Tibial artery (tissue), 4 donors: ENCODE results near the gene CLOCK.

Source experiments
- DNase-seq, 2 donors: peaks; one replicate each; pipeline ENCODE4 v3.0.0-alpha.2; 2019
- H3K27ac ChIP-seq, 2 donors: fragments of 200-600 bp; sonication (generic) in 1 of 2; 1 replicate in 1 of 2; 2 replicates in 1 of 2; pipeline ENCODE4 v1.5.1; 2018 to 2019; ENCODE audit warnings: mild to moderate bottlenecking in 1 of 2
- H3K27me3 ChIP-seq, 2 donors: fragments of 200-600 bp; sonication (generic) in 1 of 2; one replicate each; pipeline versions ENCODE4 v1.5.1 to v1.6.0; 2016 to 2019
- H3K36me3 ChIP-seq, 3 donors: fragments of 200-600 bp; sonication (generic) in 2 of 3; one replicate each; pipeline ENCODE4 v1.5.1; 2016 to 2019; ENCODE audit warnings: mild to moderate bottlenecking in 2 of 3
- H3K4me1 ChIP-seq, 4 donors: fragments of 200-600 bp; sonication (generic) in 2 of 4; 1 replicate in 3 of 4; 2 replicates in 1 of 4; pipeline ENCODE4 v1.5.1; 2016 to 2019
- H3K4me3 ChIP-seq, 2 donors: fragments of 200-600 bp; sonication (generic) in 1 of 2; 1 replicate in 1 of 2; 2 replicates in 1 of 2; pipeline ENCODE4 v1.5.1; 2018 to 2019; ENCODE audit warnings: mild to moderate bottlenecking in 2 of 2
- H3K9me3 ChIP-seq, 3 donors: fragments of 200-600 bp; sonication (generic) in 1 of 3; one replicate each; pipeline ENCODE4 v1.5.1; 2016 to 2019
- intact Hi-C: fragments of 100-400 bp; cut with DNase I; formaldehyde crosslinking; loops from one replicate; pipeline ENCODE4 v1.15.0; 2023; ENCODE audit warnings: low total_unique reads
- TF ChIP-seq, protein P1 (sequence below), 2 experiments: fragments of 200-600 bp in 1 of 2; fragments of 450-650 bp in 1 of 2; IDR thresholded peaks; one replicate each; pipeline ENCODE4 v1.5.1; 2017 to 2019; ENCODE audit warnings: antibody characterized with exemption in 2 of 2, mild to moderate bottlenecking in 1 of 2, moderate library complexity in 1 of 2

Gene CLOCK

DNA sequence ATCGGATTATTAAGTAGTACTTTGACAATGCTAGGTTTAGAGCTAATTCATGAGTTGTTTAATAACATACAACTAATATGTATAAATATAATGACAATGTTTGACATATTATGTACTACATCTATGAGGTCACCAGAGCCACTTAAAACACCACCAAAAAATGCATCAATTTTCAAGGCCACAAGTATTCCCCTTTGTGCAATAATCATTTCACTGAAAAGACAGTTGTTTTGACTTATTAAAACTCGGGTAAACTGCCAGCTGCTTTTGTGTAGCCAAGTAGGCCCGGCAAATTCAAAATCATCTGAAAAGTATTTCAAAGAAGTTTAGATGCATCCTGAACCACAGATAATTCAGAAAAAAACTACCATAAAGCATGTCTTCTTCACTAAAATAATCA is 48.7 kb downstream of the CLOCK start:
- H3K9me3 ChIP-seq, result no peaks in the 10 kb centered on the region
- peaks cover 0 to 17% (median 8%) of the 10 kb centered on the region in 3 donors for H3K36me3 ChIP-seq
- H3K27me3 ChIP-seq, result no peaks in the 10 kb centered on the region
- H3K27ac ChIP-seq, result no peak overlapping the region
- H3K4me1 ChIP-seq, result no peaks in the 10 kb centered on the region
- no peak overlapping the region for H3K4me3 ChIP-seq
- TF ChIP-seq, protein P1, sequence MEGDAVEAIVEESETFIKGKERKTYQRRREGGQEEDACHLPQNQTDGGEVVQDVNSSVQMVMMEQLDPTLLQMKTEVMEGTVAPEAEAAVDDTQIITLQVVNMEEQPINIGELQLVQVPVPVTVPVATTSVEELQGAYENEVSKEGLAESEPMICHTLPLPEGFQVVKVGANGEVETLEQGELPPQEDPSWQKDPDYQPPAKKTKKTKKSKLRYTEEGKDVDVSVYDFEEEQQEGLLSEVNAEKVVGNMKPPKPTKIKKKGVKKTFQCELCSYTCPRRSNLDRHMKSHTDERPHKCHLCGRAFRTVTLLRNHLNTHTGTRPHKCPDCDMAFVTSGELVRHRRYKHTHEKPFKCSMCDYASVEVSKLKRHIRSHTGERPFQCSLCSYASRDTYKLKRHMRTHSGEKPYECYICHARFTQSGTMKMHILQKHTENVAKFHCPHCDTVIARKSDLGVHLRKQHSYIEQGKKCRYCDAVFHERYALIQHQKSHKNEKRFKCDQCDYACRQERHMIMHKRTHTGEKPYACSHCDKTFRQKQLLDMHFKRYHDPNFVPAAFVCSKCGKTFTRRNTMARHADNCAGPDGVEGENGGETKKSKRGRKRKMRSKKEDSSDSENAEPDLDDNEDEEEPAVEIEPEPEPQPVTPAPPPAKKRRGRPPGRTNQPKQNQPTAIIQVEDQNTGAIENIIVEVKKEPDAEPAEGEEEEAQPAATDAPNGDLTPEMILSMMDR (IDR thresholded peaks at IDR 0.05), result no peak
- DNase-seq, result no peak
- intact Hi-C loops, result no loop called here

DNA sequence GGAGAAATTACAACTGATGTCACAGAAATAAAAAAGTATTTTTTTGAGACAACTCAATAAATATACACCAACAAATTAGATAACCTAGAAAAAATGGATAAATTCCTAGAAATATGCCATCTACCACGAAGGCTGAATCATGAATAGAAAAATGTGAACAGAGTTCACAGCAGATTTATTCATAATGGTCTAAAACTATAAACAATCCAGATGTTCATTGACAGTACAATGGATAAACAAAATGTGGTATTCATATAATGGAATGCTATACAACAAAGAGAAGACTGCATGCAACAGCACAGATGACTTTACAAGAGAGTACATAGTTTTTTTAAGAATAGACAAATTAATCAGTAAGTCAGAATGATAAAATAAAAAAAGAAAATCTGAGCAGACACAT is 55.2 kb downstream of the CLOCK start:
- H3K4me3 ChIP-seq, result no peak overlapping the region
- H3K36me3 ChIP-seq, result peaks cover 10 to 33% (median 32%) of the 10 kb centered on the region in 3 donors
- DNase-seq, result no peak
- no peaks in the 10 kb centered on the region for H3K9me3 ChIP-seq
- H3K27me3 ChIP-seq, result no peaks in the 10 kb centered on the region
- TF ChIP-seq, protein P1 (IDR thresholded peaks at IDR 0.05), result no peak
- H3K27ac ChIP-seq, result no peak overlapping the region
- H3K4me1 ChIP-seq, result no peaks in the 10 kb centered on the region
- intact Hi-C loops, result no loop called here

DNA sequence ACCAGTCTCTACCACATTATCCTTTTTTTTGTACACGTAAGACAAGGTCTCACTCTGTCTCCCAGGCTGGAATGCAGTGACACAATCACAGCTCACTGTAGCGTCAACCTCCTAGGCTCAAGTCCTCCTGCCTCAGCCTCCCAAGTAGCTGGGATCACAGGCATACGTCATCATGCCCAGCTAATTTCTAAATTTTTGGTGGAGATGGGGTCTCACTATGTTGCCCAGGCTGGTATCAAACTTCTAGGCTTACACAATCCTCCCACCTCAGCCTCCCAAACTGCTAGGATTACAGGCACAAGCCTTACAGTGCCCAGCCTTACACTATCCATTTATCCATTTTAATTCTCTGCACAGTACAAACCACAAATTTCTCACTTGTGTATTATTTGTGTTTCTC is 58.0 kb downstream of the CLOCK start:
- intact Hi-C loops, result no loop called here
- Histone ChIP-seq H3K9me3 (no peaks in the 10 kb centered on the region), H3K36me3 (peaks cover 21 to 33% (median 28%) of the 10 kb centered on the region in 3 donors), H3K4me3 (no peak overlapping the region), H3K27ac (no peak overlapping the region), H3K27me3 (no peaks in the 10 kb centered on the region), H3K4me1 (no peaks in the 10 kb centered on the region)
- no peak for DNase-seq
- TF ChIP-seq, protein P1 (IDR thresholded peaks at IDR 0.05), result no peak

DNA sequence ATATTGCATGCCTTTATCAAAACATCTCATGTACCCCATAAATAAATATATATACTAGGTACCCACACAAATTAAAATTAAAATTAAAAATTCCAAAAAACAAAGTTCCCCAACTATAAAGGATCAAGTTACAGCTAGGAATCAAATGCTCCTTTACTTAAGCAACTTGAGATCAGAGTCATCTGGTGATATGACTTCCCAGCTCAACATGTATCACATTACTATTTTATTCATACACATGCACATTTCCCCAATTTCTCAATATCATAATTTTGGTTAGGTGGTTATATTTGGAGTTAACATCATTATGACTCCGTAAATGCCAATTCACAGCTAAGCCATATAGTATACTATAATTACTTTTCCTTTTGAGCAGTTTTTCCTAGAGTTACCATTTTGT is 60.9 kb downstream of the CLOCK start:
- peaks cover 21 to 39% (median 32%) of the 10 kb centered on the region in 3 donors for H3K36me3 ChIP-seq
- H3K4me1 ChIP-seq, result no peaks in the 10 kb centered on the region
- TF ChIP-seq, protein P1 (IDR thresholded peaks at IDR 0.05), result no peak
- no peak overlapping the region for H3K27ac ChIP-seq
- H3K4me3 ChIP-seq, result no peak overlapping the region
- intact Hi-C loops, result no loop called here
- no peaks in the 10 kb centered on the region for H3K9me3 ChIP-seq
- no peaks in the 10 kb centered on the region for H3K27me3 ChIP-seq
- no peak for DNase-seq

DNA sequence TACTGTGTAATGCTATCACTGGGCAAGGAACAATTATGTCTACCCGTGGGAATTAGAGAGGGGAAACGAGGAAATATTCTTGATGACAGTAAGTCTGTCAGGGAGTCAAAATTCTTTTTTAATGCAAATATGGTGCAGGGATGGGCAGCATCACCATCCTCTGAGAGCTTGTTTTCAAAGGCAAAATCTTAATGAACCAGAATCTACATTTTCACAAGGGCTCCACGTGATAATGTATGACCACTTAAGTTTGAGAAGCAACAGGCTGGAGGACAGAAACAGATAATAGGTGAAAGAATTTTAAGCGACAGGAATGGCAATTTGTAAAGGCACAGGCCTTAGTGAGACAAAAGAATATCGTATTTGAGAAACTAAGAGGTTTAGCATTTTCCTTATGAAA is 63.4 kb downstream of the CLOCK start:
- Histone ChIP-seq H3K36me3 (peaks cover 14 to 32% (median 25%) of the 10 kb centered on the region in 3 donors), H3K27ac (no peak overlapping the region), H3K4me3 (no peak overlapping the region), H3K27me3 (no peaks in the 10 kb centered on the region), H3K4me1 (no peaks in the 10 kb centered on the region), H3K9me3 (no peaks in the 10 kb centered on the region)
- DNase-seq, result no peak
- TF ChIP-seq, protein P1 (IDR thresholded peaks at IDR 0.05), result no peak
- intact Hi-C loops, result no loop called here
